GM18867 (cell line): Measurements from ENCODE around the gene RNF169.

Source experiments
- ATAC-seq: cut with Tn5 transposase; IDR thresholded peaks from one replicate; pipeline ENCODE4 v1.9.1; 2021; ENCODE audit warnings: mild to moderate bottlenecking, moderate library complexity; ENCODE audit not compliant: unreplicated experiment

RNF169 gene

GRCh38 chr11:74863410-74863809 lies 114.8 kb downstream of the RNF169 start:
- ATAC-seq = no peak

GRCh38 chr11:74866557-74866956 lies 117.9 kb downstream of the RNF169 start:
- ATAC-seq = no peak

DNA sequence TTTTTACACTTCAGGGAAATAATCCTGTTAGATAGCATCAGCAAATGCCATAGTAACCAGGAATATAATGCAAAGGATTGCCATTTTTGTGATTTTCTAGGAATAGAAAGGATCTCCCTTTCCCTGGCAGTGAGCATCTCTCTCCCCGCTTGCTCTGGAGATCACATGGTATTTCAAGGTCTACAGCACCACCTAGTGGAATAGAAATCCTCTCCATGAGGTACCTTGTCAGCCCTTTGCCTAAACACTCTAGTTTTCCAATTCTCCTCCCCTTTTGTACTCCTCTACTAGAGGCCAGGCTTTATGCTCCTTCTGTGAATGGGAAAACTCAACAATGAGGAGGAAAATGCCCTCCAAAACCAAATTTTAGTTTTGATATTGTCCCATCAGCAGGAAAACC lies 121.8 kb downstream of the RNF169 start:
- ATAC-seq = no peak

GRCh38 chr11:74871037-74871436 lies 122.4 kb downstream of the RNF169 start:
- no peak for ATAC-seq

DNA sequence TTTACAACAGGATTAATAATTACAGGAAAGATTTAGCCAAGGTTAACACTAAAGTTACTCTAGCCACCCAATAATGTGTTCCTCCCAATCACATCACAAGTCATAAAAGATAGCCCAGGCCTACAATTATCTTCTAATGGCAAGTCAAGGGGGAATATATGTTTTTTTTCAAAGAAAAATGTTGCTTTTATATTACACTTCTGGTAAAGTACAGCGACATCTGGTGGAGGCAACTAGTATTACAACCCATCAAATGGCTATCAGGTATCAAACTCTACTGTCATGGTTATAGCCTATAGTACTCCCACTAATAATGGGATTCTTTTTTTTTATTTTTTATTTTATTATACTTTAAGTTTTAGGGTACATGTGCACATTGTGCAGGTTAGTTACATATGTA lies 128.5 kb downstream of the RNF169 start:
- ATAC-seq = no peak
